Effector memory CD4-positive, alpha-beta T cell (primary cell): ENCODE measurements around the gene PCBP2.

ENCODE experiments used
- DNase-seq, 3 donors: peaks; one replicate each; pipeline ENCODE4 v3.0.0-alpha.2; 2020
- H3K27ac ChIP-seq: 2 replicates; pipeline ENCODE4 v1.7.0; 2013; ENCODE audit warnings: mild to moderate bottlenecking, low read length, moderate library complexity; ENCODE audit not compliant: insufficient read depth, poor library complexity, severe bottlenecking
- H3K27me3 ChIP-seq: replicated peaks from 2 replicates; pipeline ENCODE4 v1.7.0; 2013; ENCODE audit warnings: mild to moderate bottlenecking, low read length; ENCODE audit not compliant: insufficient read depth, control insufficient read depth, poor library complexity, severe bottlenecking
- H3K36me3 ChIP-seq: 2 replicates; pipeline ENCODE4 v1.7.0; 2013; ENCODE audit warnings: mild to moderate bottlenecking, low read length, moderate library complexity; ENCODE audit not compliant: control insufficient read depth, insufficient read depth
- H3K4me1 ChIP-seq: 2 replicates; pipeline ENCODE4 v1.7.0; 2013; ENCODE audit warnings: low read length, mild to moderate bottlenecking; ENCODE audit not compliant: control insufficient read depth, insufficient read depth, poor library complexity, severe bottlenecking
- H3K4me3 ChIP-seq: 2 replicates; pipeline ENCODE4 v1.7.0; 2013; ENCODE audit warnings: low read length, low read depth, mild to moderate bottlenecking; ENCODE audit not compliant: insufficient read depth, poor library complexity, severe bottlenecking
- H3K9me3 ChIP-seq: 2 replicates; pipeline ENCODE4 v1.7.0; 2013; ENCODE audit warnings: mild to moderate bottlenecking, low read length, moderate library complexity; ENCODE audit not compliant: control insufficient read depth

PCBP2 gene

GRCh38 chr12:53459097-53459496, 7.2 kb downstream of the PCBP2 start:
- H3K4me3 ChIP-seq, result no peak overlapping the region

GRCh38 chr12:53461059-53461458, 9.2 kb downstream of the PCBP2 start:
- Histone ChIP-seq H3K4me1 (no peaks in the 10 kb centered on the region), H3K36me3 (peaks cover 99% of the 10 kb centered on the region), H3K27ac (no peak overlapping the region), H3K4me3 (no peak overlapping the region), H3K27me3 (no peaks in the 10 kb centered on the region), H3K9me3 (no peaks in the 10 kb centered on the region)
- DNase-seq, result no peak

More at GRCh38 chr12:53459097-53459496, 7.2 kb downstream of the PCBP2 start:
- no peak for DNase-seq
- Histone ChIP-seq H3K27me3 (no peaks in the 10 kb centered on the region), H3K27ac (no peak overlapping the region), H3K4me1 (no peaks in the 10 kb centered on the region), H3K9me3 (no peaks in the 10 kb centered on the region), H3K36me3 (peaks cover 99% of the 10 kb centered on the region)

GRCh38 chr12:53461591-53461990, 9.7 kb downstream of the PCBP2 start:
- H3K4me1 ChIP-seq, result no peaks in the 10 kb centered on the region
- DNase-seq, result no peak
- H3K27me3 ChIP-seq, result no peaks in the 10 kb centered on the region
- H3K27ac ChIP-seq, result no peak overlapping the region
- H3K4me3 ChIP-seq, result no peak overlapping the region
- H3K9me3 ChIP-seq, result no peaks in the 10 kb centered on the region
- peaks cover 99% of the 10 kb centered on the region for H3K36me3 ChIP-seq

- Histone ChIP-seq H3K27me3 (no peaks in the 10 kb centered on the region), H3K9me3 (no peaks in the 10 kb centered on the region), H3K36me3 (peaks cover 99% of the 10 kb centered on the region), H3K4me1 (no peaks in the 10 kb centered on the region), H3K27ac (no peak overlapping the region), H3K4me3 (no peak overlapping the region)
- DNase-seq, result no peak
Measured at GRCh38 chr12:53462935-53463334, 11.0 kb downstream of the PCBP2 start.

GRCh38 chr12:53463802-53464560, 12.1 kb downstream of the PCBP2 start:
- Histone ChIP-seq H3K27me3 (no peaks in the 10 kb centered on the region), H3K4me1 (no peaks in the 10 kb centered on the region), H3K9me3 (no peaks in the 10 kb centered on the region), H3K27ac (no peak overlapping the region), H3K36me3 (peaks cover 99% of the 10 kb centered on the region), H3K4me3 (no peak overlapping the region)
- no peak for DNase-seq

DNA sequence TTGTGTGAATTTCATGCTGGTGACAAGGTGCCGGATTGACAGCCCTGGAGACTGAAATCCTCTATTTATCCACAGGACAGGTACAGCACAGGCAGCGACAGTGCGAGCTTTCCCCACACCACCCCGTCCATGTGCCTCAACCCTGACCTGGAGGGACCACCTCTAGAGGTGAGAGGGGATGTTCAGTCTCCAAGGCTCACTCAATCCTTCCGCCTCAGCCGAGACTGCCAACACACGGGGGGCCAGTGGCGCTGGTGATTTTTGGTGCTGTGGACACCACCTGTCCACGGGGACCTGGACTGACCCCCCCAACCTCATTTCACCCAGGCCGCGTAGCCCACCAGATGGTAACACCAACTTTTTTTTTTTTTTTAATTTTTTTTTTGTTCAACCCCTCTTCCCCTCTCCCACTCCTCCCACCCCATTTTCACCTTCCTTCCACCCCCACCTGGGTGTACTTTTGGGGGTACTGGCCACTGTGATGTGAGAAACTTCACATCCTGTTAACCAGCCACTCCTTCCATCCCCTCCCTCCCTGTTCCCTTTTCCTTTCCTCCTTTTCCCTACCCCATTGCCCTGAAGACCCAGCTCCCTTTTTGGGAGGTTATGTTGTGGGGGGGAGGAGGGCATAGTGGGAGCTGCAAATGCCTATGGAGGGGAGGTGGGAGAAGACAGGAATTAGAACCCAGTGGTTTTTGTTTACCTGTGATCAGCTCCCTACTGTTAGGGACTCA, 12.9 kb downstream of the PCBP2 start:
- H3K27ac ChIP-seq, result no peak overlapping the region
- no peak for DNase-seq
- H3K4me1 ChIP-seq, result no peaks in the 10 kb centered on the region
- no peaks in the 10 kb centered on the region for H3K27me3 ChIP-seq
- no peaks in the 10 kb centered on the region for H3K9me3 ChIP-seq
- H3K36me3 ChIP-seq, result peaks cover 99% of the 10 kb centered on the region
- no peak overlapping the region for H3K4me3 ChIP-seq

DNA sequence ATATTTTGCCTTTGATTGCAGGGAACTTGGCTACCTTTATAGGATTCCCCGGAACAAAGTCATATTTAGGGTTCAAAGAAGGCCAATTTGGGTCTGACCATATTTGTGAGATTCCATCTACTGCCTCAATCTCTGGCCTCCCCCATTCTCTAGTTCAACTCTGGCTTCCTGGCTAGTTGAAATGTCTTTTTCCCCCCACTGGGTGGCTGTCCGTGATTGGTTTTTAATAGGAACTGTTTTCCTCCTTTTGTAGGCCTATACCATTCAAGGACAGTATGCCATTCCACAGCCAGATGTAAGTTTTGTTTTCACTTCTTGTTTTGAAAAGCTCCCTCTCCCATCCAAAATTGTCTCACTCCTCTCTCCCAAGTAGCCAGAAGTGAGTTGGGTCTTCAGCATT, 13.8 kb downstream of the PCBP2 start:
- no peaks in the 10 kb centered on the region for H3K9me3 ChIP-seq
- no peaks in the 10 kb centered on the region for H3K4me1 ChIP-seq
- H3K36me3 ChIP-seq, result peaks cover 97% of the 10 kb centered on the region
- no peak overlapping the region for H3K4me3 ChIP-seq
- H3K27me3 ChIP-seq, result no peaks in the 10 kb centered on the region
- DNase-seq, result no peak
- H3K27ac ChIP-seq, result no peak overlapping the region

DNA sequence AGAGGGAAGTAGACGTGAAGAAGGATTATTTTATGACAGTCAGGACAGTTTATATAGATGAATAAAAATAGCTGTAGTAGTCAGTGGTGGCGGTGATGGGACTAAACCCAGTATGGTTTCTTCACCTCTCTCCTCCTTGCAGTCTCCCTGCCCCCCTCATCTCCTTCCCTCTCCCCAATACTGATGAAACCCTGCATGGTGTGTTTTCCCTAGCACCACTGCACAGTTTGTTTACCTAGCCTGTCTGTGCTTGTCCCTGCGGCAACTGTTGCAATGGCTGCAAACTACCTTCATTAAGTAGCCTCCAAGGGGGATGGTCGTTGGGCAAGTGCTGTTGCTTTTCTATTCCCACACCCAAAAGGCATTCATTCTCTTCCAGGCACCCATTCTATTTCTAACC, 14.7 kb downstream of the PCBP2 start:
- DNase-seq, result no peak
- H3K27me3 ChIP-seq, result no peaks in the 10 kb centered on the region
- peaks cover 95% of the 10 kb centered on the region for H3K36me3 ChIP-seq
- no peaks in the 10 kb centered on the region for H3K4me1 ChIP-seq
- no peak overlapping the region for H3K4me3 ChIP-seq
- H3K27ac ChIP-seq, result no peak overlapping the region
- H3K9me3 ChIP-seq, result no peaks in the 10 kb centered on the region

DNA sequence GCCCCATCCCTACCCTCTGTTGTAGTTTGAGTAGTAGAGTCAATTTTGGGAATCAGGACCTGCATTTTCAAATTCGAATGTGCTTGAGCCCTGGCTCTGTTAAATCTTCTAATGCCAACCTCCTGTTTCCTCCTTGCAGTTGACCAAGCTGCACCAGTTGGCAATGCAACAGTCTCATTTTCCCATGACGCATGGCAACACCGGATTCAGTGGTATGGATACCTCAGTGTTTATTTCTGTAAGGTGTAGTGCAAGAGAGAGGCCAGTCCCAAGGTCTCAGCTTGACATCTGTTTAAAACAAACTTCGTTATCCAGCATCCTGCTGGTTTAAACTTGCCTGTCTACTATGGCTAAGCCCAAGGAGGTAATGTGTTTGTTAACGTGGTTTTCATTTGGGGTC, 15.2 kb downstream of the PCBP2 start:
- Histone ChIP-seq H3K4me1 (no peaks in the 10 kb centered on the region), H3K36me3 (peaks cover 95% of the 10 kb centered on the region), H3K27me3 (no peaks in the 10 kb centered on the region), H3K27ac (no peak overlapping the region), H3K4me3 (no peak overlapping the region), H3K9me3 (no peaks in the 10 kb centered on the region)
- no peak for DNase-seq

DNA sequence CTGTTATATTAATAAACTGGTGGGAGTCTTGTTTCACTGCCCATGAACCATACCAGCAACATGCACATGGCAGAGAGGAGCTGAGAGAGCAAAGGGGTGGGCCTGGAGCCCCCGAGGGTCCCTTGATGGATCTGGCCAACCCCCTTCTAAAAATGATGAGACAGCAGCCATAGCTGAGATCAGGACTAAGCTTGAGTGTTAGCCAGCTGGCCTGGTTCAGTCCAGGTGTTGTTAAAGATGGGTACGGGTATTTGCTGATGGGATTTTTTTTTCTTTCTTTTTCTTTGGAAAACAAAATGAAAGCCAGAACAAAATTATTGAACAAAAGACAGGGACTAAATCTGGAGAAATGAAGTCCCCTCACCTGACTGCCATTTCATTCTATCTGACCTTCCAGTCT, 16.0 kb downstream of the PCBP2 start:
- Histone ChIP-seq H3K36me3 (peaks cover 95% of the 10 kb centered on the region), H3K27ac (no peak overlapping the region), H3K27me3 (no peaks in the 10 kb centered on the region)

More for the DNA sequence above, 16.0 kb downstream of the PCBP2 start:
- H3K4me3 ChIP-seq, result no peak overlapping the region
- H3K9me3 ChIP-seq, result no peaks in the 10 kb centered on the region
- DNase-seq, result no peak
- no peaks in the 10 kb centered on the region for H3K4me1 ChIP-seq
